CD1c-positive myeloid dendritic cell (primary cell): Measurements from ENCODE around the gene TSR1.
A peak's percentile ranks its signal among the peaks of the same experiment; 100 is the strongest.

Source experiments
- DNase-seq: peaks from one replicate; pipeline ENCODE4 v3.0.0-alpha.2; 2016; ENCODE audit errors: extremely low spot score

The TSR1 gene

DNA sequence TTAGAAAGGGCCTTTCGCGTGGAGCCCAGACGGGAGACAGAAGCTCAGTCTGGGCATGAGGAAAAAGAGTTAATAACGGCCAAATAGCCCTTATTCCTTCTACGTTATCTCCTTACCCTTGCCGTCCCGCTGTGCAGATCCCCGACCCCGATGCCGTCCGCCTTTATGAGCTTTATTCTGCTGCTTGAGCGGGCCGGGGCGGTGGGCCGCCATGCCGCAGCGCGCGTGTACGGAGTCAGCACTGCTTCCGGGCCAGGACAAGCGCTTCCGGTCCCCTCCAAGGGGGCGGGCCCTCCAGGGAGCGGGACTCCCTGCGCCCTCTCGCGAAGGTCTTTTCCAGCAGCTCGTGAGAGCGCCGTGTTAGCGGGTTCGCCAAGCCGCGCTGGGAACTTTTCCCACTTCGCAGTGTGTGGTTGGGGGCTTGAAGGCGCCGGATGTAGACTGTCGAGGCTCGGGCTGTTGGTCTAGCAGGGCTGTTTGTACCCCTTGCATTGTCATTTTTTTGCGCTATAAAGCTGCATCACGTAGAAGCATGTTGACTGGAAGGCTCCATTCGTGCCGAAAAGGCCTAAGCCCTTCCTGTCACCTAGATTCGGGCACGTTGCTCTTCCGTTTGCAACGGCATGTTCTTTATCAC is at the start of gene TSR1:
TSS of gene TSR1 (minus strand) at position 243 of the 637 bp plus-strand sequence. CDS start at position 213, 30 bp downstream.
- DNase-seq, result peak; percentile 94

GRCh38 chr17:2385240-2386210 is 49.3 kb upstream of the TSR1 start:
- no peak for DNase-seq

- DNase-seq, result no peak
These were observed 48.3 kb upstream of the TSR1 start for GRCh38 chr17:2384439-2385127.

DNA sequence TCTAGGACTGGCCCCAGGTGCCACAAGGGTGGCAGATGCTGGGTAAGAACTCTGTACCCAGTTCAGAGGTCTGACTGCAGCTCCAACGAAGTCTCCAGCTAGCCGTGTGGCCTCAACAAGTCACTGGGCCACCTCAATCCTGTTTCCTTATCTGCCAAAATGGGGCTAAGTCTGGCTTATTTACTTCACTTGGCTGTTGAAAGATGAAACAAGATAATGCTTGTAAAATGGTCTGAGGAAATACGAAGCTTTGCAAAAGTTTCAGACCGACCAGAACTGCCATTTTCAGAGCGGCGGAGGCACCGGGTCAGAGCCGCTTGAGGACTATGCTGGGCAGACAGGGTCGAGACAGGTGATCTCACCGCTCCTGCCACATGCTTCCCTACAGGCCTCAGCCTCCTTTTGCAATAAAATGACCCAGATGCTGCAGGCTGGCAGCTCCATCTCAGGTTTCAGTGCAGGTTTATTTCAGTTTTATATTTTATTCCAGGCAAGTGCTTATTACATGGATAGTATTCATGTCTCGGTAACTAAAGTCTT is 47.4 kb upstream of the TSR1 start:
- DNase-seq, result no peak

- no peak for DNase-seq
These were observed 44.8 kb upstream of the TSR1 start for GRCh38 chr17:2380950-2381649.

GRCh38 chr17:2380226-2380922 is 44.1 kb upstream of the TSR1 start:
- DNase-seq, result no peak

GRCh38 chr17:2379489-2380225 is 43.4 kb upstream of the TSR1 start:
- DNase-seq, result no peak

- no peak for DNase-seq
These were observed 42.6 kb upstream of the TSR1 start for GRCh38 chr17:2378905-2379304.

DNA sequence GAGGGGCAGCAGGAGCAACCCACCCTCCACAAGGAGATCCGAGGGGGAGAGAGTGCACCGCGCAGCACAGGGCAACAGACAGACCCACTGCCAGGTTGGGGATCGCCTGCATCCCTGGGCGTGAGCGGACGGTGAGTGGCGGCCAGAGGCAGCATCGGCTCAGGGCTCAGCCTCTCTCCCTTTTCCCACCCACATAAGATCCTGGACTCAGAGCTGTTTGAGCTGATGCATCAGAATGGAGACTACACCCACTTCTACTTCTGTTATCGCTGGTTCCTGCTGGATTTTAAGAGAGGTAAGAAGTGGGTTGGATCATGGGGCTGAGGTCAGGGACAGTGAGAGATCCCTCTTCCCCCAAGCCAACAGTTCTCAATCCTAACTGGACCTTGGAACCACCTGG is 41.4 kb upstream of the TSR1 start:
- peak; percentile 33 for DNase-seq

DNA sequence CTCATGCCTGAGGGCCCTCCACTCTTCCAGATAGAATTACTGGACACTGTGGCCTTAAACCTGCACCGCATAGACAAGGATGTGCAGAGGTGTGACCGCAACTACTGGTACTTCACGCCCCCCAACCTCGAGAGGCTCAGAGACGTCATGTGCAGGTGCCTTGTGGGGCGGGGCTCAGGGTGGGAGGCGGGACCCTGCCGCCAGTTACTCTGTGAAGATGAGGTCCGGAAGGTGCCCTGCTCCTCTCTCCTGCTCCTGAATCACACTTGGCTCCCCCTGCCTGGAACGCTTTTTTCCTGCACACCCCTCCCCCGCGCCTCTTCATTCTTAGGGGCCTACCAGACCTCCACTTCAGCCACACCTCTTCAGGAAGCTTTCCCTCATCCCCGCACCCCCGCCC is 39.9 kb upstream of the TSR1 start:
- no peak for DNase-seq

DNA sequence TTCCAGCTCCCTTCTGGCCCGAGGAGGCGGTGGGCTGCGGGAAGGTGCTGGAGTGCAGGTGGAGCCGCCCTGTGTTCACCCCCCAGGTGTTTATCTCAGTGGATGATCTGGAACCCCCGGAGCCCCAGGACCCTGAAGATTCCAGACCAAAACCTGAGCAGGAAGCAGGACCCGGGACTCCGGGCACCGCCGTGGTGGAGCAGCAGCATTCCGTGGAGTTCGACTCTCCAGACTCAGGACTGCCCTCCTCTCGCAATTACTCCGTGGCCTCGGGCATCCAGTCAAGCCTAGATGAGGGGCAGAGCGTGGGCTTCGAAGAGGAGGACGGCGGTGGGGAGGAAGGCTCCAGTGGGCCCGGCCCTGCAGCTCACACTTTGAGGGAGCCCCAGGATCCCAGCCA is 39.1 kb upstream of the TSR1 start:
- no peak for DNase-seq

- no peak for DNase-seq
These were observed 38.5 kb upstream of the TSR1 start for GRCh38 chr17:2374549-2375285.

GRCh38 chr17:2373179-2373578 is 36.9 kb upstream of the TSR1 start:
- DNase-seq, result no peak

DNA sequence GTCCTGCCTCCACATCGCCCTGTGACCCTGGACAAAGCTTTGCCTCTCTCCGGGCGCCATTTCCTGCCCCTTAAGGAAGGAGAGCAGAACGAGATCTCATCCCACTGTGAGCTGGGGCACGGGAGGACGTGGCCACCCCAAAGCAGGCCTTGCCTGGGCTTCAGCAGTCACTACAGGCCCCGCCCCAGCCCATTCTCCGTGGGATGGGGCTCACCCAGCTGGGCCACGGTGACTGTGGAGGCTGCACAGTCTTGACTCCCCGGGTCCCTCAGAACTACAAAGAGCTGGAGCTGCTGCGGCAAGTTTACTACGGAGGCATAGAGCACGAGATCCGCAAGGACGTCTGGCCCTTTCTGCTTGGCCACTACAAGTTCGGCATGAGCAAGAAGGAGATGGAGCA is 36.4 kb upstream of the TSR1 start:
- no peak for DNase-seq

DNA sequence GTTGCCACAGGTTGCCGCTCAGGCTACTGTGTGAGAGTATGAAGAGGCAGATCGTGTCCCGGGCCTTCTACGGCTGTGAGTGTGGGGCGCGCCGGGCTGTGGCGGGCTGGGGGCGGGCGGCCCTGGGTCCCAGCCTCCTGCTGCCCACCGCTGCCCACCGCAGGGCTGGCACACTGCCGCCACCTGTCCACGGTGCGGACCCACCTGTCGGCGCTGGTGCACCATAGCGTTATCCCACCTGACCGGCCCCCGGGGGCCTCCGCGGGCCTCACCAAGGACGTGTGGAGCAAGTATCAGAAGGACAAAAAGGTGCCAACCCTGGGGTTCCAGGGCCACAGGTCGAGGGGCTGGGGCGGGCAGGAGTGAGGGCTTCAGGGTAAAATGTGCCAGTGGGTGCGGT is 35.9 kb upstream of the TSR1 start:
- no peak for DNase-seq

DNA sequence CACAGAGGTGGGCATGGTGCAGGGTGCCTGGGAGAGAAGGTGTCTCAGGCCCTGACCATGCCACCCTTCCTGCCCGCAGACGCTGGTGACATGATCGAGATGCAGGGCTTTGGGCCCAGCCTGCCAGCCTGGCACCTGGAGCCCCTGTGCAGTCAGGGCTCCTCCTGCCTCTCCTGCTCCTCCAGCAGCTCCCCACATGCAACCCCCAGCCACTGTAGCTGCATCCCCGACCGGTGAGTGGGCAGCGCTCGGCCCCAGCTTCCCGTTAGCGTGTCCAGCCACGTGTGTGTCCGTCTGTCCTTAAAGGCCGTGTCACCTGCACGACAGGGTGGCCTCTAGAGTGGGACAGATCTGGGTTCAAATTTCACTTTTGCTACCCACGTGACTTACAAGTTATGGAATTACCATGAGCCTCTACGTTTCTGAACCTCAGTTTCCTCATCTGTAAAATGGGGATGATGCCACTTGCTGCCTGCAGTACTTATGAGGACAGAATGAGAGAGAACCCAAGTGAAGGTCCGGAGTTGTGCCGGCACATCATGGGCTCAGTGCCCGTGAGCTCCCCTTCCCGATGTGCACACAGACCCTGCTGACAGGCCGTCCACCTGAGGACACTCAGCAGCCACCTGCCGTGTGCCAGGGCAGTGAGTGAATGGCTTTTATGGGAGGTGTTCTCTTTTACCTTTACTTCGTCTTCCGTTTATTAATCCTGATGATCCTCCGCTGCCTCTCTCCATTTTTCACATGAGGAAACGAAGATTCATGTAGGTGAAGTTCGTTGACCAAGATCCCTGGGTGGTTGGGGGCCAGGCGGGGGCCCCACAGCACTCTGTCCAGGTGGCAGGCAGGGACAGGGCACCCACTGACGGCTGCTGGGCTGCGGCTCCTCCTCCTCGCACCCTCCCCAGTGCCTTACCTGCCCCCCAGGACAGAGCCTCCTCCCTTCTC is 35.2 kb upstream of the TSR1 start:
- DNase-seq, result no peak

DNA sequence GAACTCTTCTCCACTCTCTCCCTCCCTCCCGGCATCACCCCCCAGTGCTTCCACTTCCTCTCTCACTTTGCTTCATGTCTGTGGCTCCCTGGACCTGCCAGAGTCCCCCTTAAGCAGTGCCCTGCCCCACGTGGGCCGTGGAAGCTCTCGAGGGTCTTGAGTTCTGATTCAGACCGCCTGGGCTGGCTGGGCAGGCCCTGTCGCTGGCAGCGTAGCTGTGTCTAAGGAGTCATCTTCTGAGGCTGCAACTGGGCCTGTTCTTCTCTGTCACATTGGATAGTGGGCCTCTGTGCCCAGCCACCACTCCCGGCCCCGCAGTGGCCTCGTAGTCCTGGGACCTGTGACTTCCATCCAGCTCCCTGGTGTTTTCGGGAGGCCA is 33.9 kb upstream of the TSR1 start:
- DNase-seq, result no peak

GRCh38 chr17:2369551-2370210 is 33.4 kb upstream of the TSR1 start:
- DNase-seq, result no peak
